DND-41 (cell line): ENCODE results near the gene C2CD2L.
A peak's percentile ranks its signal among the peaks of the same experiment; 100 is the strongest.

ENCODE experiments used
- ATAC-seq: fragments of 200-7000 bp; cut with Tn5 transposase; 3 replicates; pipeline ENCODE4 v1.9.1; 2021; ENCODE audit warnings: low read depth; ENCODE audit not compliant: insufficient read depth
- DNase-seq: peaks from one replicate; pipeline ENCODE4 v3.0.0-alpha.2; 2020
- H2AFZ ChIP-seq: 2 replicates; pipeline ENCODE4 v1.6.0; 2012; ENCODE audit warnings: low read depth, low read length
- H3K27ac ChIP-seq: 2 replicates; pipeline ENCODE4 v1.5.1; 2012; ENCODE audit warnings: low read length, inconsistent platforms
- H3K27me3 ChIP-seq: fragments of 200-600 bp; sonication (generic); 2 replicates; pipeline ENCODE4 v1.6.0; 2012; ENCODE audit warnings: low read length, mild to moderate bottlenecking, inconsistent platforms; ENCODE audit not compliant: insufficient read depth, poor library complexity
- H3K36me3 ChIP-seq: 2 replicates; pipeline ENCODE4 v1.5.1; 2012; ENCODE audit warnings: low read length, inconsistent platforms; ENCODE audit not compliant: insufficient read depth
- H3K4me1 ChIP-seq: 2 replicates; pipeline ENCODE4 v1.5.1; 2012; ENCODE audit warnings: mild to moderate bottlenecking, low read length; ENCODE audit not compliant: insufficient read depth
- H3K4me2 ChIP-seq: 2 replicates; pipeline ENCODE4 v1.6.0; 2012; ENCODE audit warnings: mild to moderate bottlenecking, moderate library complexity, low read length, inconsistent platforms; ENCODE audit not compliant: insufficient read depth
- H3K4me3 ChIP-seq, 2 experiments: fragments of 200-600 bp in 1 of 2; shearing (Covaris generic) in 1 of 2; 2 replicates each; pipeline ENCODE4 v1.5.1; 2012 to 2016; ENCODE audit warnings: inconsistent platforms in 2 of 2, low read length in 2 of 2, mild to moderate bottlenecking in 2 of 2, low read depth in 1 of 2, moderate library complexity in 1 of 2
- H3K79me2 ChIP-seq: 2 replicates; pipeline ENCODE4 v1.6.0; 2012; ENCODE audit warnings: low read length, inconsistent platforms; ENCODE audit not compliant: insufficient read depth
- H3K9ac ChIP-seq: 2 replicates; pipeline ENCODE4 v1.6.0; 2012; ENCODE audit warnings: low read depth, mild to moderate bottlenecking, inconsistent platforms, low read length, moderate library complexity
- H3K9me3 ChIP-seq: 2 replicates; pipeline ENCODE4 v1.5.1; 2012; ENCODE audit warnings: low read length, moderate library complexity, mild to moderate bottlenecking, inconsistent platforms; ENCODE audit not compliant: insufficient read depth, severe bottlenecking
- H4K20me1 ChIP-seq: 2 replicates; pipeline ENCODE4 v1.6.0; 2012; ENCODE audit warnings: low read length; ENCODE audit not compliant: insufficient read depth
- EZH2 ChIP-seq: IDR thresholded peaks from 3 replicates; pipeline ENCODE4 v1.6.1; 2012; ENCODE audit warnings: borderline replicate concordance, low read depth, mild to moderate bottlenecking, moderate library complexity, low read length, inconsistent platforms; ENCODE audit not compliant: severe bottlenecking
- TF ChIP-seq, protein P1 (sequence below): IDR thresholded peaks from 2 replicates; pipeline ENCODE4 v1.5.1; 2012; ENCODE audit warnings: borderline replicate concordance, low read length, moderate library complexity, mild to moderate bottlenecking; ENCODE audit not compliant: poor library complexity, severe bottlenecking; ENCODE audit errors: extremely low read depth

Gene C2CD2L

DNA sequence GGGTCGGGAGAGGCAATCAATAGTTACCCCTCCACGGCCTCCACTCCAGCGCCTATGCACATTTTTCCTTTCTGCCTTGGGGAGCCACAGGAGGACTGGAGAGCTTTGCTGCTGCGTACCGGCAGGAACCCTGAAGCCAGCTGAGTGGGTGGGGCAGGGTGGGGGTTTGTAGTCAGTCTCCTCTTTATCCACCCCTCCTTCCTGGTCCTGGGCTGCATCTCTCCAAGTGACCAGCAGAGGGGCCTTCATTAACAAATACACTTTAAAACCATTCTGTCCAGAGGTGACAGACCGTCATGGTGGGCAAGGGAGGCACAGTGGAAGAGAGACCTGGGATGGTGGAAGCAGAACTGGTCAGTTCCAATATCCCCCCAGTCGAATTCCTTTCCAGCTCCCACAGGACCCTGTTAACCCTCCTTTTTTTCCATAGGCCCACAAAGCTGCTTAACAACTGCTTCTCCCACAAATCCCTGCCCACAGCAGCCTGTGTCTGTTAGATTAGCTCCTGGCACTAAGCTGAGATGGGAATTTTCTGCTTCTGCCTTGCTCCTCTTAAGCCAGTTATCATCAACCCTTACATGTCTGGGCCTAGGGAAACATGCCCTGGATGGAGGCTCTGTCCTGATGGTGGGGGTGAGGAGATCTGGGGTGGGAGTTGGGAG, 37.8 kb downstream of the C2CD2L start:
- Histone ChIP-seq H4K20me1 (peaks cover 8% of the 10 kb centered on the region; the same call in 1 of the 2 replicates), H3K27me3 (peaks cover 40% of the 10 kb centered on the region), H3K36me3 (no peaks in the 10 kb centered on the region), H3K27ac (no peak overlapping the region), H3K79me2 (no peaks in the 10 kb centered on the region), H2AFZ (no peak overlapping the region), H3K4me3 (no peak overlapping the region), H3K4me1 (peaks cover 19% of the 10 kb centered on the region), H3K4me2 (no peak overlapping the region), H3K9ac (no peak overlapping the region), H3K9me3 (no peaks in the 10 kb centered on the region)
- DNase-seq: peak; percentile 26
- peak; percentile 27; the same call in 2 of the 3 replicates for ATAC-seq
- TF ChIP-seq EZH2: no peak
- TF ChIP-seq, protein P1, sequence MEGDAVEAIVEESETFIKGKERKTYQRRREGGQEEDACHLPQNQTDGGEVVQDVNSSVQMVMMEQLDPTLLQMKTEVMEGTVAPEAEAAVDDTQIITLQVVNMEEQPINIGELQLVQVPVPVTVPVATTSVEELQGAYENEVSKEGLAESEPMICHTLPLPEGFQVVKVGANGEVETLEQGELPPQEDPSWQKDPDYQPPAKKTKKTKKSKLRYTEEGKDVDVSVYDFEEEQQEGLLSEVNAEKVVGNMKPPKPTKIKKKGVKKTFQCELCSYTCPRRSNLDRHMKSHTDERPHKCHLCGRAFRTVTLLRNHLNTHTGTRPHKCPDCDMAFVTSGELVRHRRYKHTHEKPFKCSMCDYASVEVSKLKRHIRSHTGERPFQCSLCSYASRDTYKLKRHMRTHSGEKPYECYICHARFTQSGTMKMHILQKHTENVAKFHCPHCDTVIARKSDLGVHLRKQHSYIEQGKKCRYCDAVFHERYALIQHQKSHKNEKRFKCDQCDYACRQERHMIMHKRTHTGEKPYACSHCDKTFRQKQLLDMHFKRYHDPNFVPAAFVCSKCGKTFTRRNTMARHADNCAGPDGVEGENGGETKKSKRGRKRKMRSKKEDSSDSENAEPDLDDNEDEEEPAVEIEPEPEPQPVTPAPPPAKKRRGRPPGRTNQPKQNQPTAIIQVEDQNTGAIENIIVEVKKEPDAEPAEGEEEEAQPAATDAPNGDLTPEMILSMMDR: peak; percentile 40

DNA sequence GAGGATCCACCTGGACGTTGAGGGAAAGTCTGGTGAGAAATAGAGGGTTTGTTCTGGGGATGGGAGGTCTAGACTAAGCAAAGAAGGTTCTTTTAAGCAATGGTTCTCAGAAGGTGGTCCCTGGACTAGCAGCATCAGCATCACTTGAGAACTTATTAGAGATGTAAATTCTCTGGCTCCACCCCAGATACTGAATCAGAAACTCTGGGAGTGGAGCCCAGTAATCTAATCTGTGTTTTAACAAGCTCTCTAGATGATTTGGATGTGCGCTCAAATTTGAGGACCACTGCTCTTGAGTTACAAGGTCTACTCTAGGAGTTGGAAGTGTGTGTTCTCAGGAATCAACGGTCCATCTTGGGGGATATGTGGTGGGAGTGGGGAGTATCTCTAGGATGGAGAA, 38.4 kb downstream of the C2CD2L start:
- DNase-seq: no peak
- Histone ChIP-seq H3K9me3 (no peaks in the 10 kb centered on the region), H3K4me1 (peaks cover 19% of the 10 kb centered on the region), H4K20me1 (peaks cover 8% of the 10 kb centered on the region; the same call in 1 of the 2 replicates), H3K27ac (no peak overlapping the region), H3K27me3 (peaks cover 46% of the 10 kb centered on the region), H2AFZ (no peak overlapping the region), H3K4me2 (no peak overlapping the region), H3K4me3 (no peak overlapping the region), H3K36me3 (no peaks in the 10 kb centered on the region), H3K79me2 (no peaks in the 10 kb centered on the region), H3K9ac (no peak overlapping the region)
- no peak for TF ChIP-seq EZH2
- TF ChIP-seq, protein P1: no peak
- no peak for ATAC-seq

DNA sequence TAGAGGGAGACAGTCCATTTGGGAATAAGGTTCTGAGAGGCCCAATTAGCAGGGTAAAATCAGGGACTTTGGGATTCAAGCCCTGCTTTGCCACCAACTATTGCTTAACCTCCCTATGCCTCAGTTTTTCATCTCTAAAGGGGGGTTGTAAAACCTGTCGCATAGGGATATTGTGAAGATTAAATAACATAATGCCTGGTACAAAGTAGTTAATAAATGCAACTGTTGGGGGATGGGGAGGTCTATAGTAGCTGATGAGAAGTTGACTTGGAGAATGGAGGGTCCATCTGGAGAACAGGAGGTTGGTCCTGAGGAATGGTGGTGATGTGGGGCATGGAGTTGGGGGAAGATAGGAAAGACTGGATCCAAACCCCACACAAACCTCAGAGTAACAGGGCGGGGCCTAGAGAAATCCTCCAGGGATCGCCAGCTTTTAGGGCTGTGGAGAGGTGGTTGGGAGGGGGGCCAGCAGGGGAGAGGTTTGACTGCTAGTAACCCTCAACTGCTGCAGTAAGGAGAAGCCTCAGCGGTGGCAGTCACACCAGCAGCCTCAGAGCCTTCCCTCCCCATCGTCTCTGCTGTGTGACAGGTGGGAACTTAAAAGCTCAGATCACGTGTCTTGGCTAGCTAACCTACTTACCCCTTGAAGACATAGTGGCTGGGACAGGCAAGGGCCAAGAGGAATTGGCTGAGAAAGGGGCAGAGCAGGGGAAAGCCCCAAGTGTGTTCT, 40.6 kb downstream of the C2CD2L start:
- peak; percentile 53 for DNase-seq
- no peak for TF ChIP-seq EZH2
- TF ChIP-seq, protein P1: no peak
- Histone ChIP-seq H2AFZ (peak overlapping the region; percentile 80; the same call in 1 of the 2 replicates), H3K4me1 (peaks cover 19% of the 10 kb centered on the region), H3K4me3 (no peak overlapping the region), H3K4me2 (peak overlapping the region; percentile 85; the same call in 1 of the 2 replicates), H3K27ac (no peak overlapping the region), H3K79me2 (no peaks in the 10 kb centered on the region), H3K9ac (no peak overlapping the region), H4K20me1 (peaks cover 8% of the 10 kb centered on the region; the same call in 1 of the 2 replicates), H3K36me3 (no peaks in the 10 kb centered on the region), H3K27me3 (peaks cover 61% of the 10 kb centered on the region), H3K9me3 (no peaks in the 10 kb centered on the region)
- ATAC-seq: peak; percentile 77
